ENCODE measurements around the gene RNF167. TPM values are rescaled to one million over a fixed set of nuclear protein-coding genes. Genes with fewer than 3 reads are reported as not detected.
A peak's percentile ranks its signal among the peaks of the same experiment; 100 is the strongest.

Gene RNF167
- total RNA-seq, 1 donor from 2014 or later, result 98.8 TPM

DNA sequence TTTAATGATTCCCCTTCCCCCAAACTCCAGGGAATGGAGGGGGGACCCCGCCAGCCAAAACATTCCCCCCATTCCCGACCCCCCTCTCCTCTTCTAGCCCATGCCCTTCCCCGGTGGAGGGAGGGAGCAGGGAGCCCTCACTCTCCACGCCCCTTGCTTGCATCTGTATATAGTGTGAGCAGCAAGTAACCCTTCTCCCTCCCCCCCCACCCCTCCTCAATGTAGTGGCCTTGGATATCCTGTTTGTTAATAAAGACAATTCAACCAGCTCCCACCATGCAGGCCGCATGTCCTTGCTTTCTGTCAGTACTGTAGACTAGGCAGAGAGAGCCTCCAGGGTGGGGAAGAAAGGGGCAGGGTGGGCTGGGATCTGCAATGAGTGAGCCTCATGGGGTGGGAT is 42.3 kb upstream of the RNF167 start:
- H3K27ac Mint-ChIP-seq, result peak overlapping the region; percentile 75
- H3K36me3 Mint-ChIP-seq, result peaks cover 3% of the 10 kb centered on the region
- DNase-seq (ENCODE audit: extremely low spot score, unreplicated experiment), result no peak
- H3K27me3 Mint-ChIP-seq, result no peaks in the 10 kb centered on the region
- no peaks in the 10 kb centered on the region for H3K4me1 Mint-ChIP-seq (ENCODE audit: unreplicated experiment)
- no peak overlapping the region for H3K4me3 Mint-ChIP-seq
- no peaks in the 10 kb centered on the region for H3K9me3 Mint-ChIP-seq
- TF ChIP-seq, protein P1, sequence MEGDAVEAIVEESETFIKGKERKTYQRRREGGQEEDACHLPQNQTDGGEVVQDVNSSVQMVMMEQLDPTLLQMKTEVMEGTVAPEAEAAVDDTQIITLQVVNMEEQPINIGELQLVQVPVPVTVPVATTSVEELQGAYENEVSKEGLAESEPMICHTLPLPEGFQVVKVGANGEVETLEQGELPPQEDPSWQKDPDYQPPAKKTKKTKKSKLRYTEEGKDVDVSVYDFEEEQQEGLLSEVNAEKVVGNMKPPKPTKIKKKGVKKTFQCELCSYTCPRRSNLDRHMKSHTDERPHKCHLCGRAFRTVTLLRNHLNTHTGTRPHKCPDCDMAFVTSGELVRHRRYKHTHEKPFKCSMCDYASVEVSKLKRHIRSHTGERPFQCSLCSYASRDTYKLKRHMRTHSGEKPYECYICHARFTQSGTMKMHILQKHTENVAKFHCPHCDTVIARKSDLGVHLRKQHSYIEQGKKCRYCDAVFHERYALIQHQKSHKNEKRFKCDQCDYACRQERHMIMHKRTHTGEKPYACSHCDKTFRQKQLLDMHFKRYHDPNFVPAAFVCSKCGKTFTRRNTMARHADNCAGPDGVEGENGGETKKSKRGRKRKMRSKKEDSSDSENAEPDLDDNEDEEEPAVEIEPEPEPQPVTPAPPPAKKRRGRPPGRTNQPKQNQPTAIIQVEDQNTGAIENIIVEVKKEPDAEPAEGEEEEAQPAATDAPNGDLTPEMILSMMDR (conservative IDR thresholded peaks at IDR 0.05), result no peak

DNA sequence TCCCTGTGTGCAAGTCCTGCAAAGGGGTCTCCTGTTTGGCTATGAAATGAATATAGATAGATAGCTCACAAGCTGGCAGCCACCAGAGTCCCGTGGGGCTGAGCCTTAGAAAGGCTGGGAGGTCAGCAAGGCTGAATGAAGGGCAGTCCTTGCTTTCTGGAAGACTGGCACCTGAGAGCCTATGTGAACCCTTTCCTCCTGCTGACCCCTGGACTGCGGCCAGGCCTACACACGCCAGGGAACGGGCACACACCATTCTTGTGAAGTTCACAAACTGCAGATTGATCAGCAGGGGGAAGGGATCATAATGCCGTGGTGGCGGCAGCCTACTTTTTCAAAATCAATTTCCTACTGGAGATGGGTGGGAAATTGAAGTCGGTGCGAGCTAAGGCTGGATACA is 41.7 kb upstream of the RNF167 start:
- H3K27me3 Mint-ChIP-seq, result peaks cover 1% of the 10 kb centered on the region
- H3K4me3 Mint-ChIP-seq, result peak overlapping the region; percentile 71
- no peak for DNase-seq (ENCODE audit: extremely low spot score, unreplicated experiment)
- H3K27ac Mint-ChIP-seq, result peak overlapping the region; percentile 75
- no peaks in the 10 kb centered on the region for H3K9me3 Mint-ChIP-seq
- TF ChIP-seq, protein P1 (conservative IDR thresholded peaks at IDR 0.05), result no peak
- H3K4me1 Mint-ChIP-seq (ENCODE audit: unreplicated experiment), result peaks cover 2% of the 10 kb centered on the region
- peaks cover 4% of the 10 kb centered on the region for H3K36me3 Mint-ChIP-seq

DNA sequence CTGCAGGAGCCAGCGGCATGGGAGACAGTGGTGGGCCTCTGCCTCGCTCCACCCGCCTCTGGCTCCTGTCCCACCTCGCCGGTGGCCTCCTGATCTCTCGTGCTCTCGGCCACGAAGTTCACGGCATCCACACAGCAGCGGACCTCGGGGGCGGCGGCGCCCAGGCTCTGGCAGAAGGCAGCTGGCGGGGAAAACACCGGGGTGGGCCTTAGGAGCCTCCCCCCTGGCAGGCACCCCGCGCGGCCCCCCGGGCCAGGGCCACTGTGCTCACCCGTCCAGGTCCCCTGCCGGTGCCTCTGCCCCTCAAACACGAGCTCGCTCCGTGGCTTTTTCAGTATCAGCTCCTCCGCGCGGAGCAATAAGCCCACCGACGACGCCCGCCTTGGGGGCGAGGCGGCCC is 41.1 kb upstream of the RNF167 start:
- Mint-ChIP-seq H3K4me3 (peak overlapping the region; percentile 71), H3K4me1 (ENCODE audit: unreplicated experiment) (peaks cover 6% of the 10 kb centered on the region), H3K27ac (peak overlapping the region; percentile 75), H3K27me3 (peaks cover 5% of the 10 kb centered on the region), H3K36me3 (peaks cover 7% of the 10 kb centered on the region), H3K9me3 (no peaks in the 10 kb centered on the region)
- TF ChIP-seq, protein P1 (conservative IDR thresholded peaks at IDR 0.05), result no peak
- DNase-seq (ENCODE audit: extremely low spot score, unreplicated experiment), result no peak

DNA sequence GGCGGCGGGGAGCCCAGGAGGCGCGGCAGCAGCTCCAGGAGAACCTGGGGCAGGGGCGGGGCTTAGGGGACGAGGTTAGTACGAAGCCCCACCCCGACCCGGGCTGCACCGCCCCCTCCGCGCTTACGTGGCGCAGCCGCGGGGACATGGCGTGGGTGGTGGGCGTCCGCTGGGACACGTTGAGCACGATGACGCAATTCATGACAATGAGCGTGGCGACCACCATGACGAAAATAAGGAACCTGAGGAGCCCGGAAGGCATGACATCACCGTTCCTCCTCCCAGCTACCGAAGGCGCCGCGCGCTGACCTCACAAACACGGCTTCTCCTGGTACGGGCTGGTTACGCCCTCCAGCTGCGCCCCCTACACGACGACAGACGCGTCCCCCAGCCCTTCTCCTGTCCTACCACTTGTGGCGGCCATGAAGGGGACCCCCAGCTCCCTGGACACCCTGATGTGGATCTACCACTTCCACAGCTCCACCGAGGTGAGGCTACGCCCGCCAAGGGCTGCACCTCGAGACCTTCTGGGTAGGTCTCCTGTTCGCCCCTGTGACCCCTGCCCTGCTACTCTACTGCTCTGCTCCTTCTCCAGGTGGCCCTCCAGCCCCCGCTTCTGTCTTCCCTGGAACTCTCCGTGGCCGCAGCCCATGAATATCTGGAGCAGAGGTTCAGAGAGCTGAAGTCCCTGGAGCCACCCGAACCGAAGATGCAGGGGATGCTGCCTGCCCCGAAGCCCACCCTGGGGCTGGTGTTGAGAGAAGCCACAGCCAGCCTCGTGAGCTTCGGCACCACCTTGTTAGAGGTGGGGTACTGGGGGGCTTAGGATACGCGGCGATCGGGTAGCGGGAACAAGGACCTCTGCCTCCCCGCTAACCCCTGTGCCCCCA is 40.5 kb upstream of the RNF167 start, which contains the start of gene C17orf107:
Gene C17orf107, plus strand, starts transcription at position 196 of the 890 bp plus-strand sequence. Its CDS starts 227 bp downstream, at position 423.
- H3K27ac Mint-ChIP-seq, result peak within 1 kb of the TSS; percentile 82
- H3K27me3 Mint-ChIP-seq, result peaks cover 6% of the 10 kb centered on the region
- H3K36me3 Mint-ChIP-seq, result peaks cover 7% of the 10 kb centered on the region
- no peaks in the 10 kb centered on the region for H3K9me3 Mint-ChIP-seq
- peaks cover 7% of the 10 kb centered on the region for H3K4me1 Mint-ChIP-seq (ENCODE audit: unreplicated experiment)
- no peak for DNase-seq (ENCODE audit: extremely low spot score, unreplicated experiment)
- TF ChIP-seq, protein P1 (conservative IDR thresholded peaks at IDR 0.05), result no peak
- H3K4me3 Mint-ChIP-seq, result peak within 1 kb of the TSS; percentile 86

DNA sequence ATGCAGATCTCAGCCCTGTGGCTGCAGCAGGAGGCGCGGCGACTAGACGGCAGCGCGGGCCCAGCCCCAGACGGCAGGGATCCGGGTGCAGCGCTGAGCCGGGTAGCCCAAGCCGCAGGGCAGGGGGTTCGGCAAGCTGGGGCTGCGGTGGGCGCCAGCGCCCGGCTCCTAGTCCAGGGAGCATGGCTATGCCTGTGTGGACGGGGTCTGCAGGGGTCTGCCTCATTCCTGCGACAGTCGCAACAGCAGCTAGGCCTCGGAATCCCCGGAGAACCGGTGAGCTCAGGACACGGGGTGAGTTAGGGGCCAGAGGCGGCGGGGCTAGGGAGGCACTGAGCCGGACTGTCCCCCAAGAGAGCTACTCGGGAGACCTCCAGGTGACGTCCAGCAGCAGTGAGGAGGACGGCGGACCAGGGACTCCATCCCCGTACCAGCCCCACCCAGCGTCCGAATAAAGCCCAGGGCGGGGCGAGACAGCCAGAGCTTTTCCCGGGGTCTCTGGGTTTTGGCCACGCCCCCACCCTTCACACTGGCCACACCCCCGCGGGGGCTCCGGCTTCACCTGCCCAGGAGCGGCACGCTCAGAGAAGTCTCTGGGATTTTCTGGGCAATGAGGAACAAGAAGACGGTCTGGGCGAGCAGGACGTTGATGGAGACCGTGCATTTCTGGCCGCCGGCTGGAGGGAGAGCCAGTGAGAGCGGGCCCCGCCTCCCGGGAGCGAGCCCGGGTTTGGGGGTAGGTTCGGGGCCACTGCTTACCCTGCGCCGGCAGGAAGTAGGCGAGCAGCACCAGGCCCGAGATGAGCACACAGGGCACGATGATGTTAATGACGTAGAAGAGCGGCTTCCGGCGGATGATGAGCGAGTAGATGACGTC is 39.6 kb upstream of the RNF167 start:
- TF ChIP-seq, protein P1 (conservative IDR thresholded peaks at IDR 0.05), result no peak
- H3K36me3 Mint-ChIP-seq, result peaks cover 7% of the 10 kb centered on the region
- DNase-seq (ENCODE audit: extremely low spot score, unreplicated experiment), result no peak
- no peaks in the 10 kb centered on the region for H3K9me3 Mint-ChIP-seq
- H3K27ac Mint-ChIP-seq, result no peak overlapping the region
- peaks cover 10% of the 10 kb centered on the region for H3K4me1 Mint-ChIP-seq (ENCODE audit: unreplicated experiment)
- H3K27me3 Mint-ChIP-seq, result peaks cover 9% of the 10 kb centered on the region
- H3K4me3 Mint-ChIP-seq, result no peak overlapping the region
